Transverse colon (tissue), 4 donors: Measurements from ENCODE around the gene PLEKHA7.
"Not testable (repeated sequence)": the region's sequence is repeated elsewhere in the genome, so short reads cannot be mapped to it uniquely, and the experiment has no call there.

Source experiments
- EP300 ChIP-seq: sonication (generic); formaldehyde crosslinking; IDR thresholded peaks from one replicate; pipeline ENCODE4 v1.6.1; 2017; ENCODE audit warnings: antibody characterized with exemption, low read depth
- POLR2AphosphoS5 ChIP-seq, 3 donors: sonication (generic); formaldehyde crosslinking; IDR thresholded peaks; one replicate each; pipeline ENCODE4 v1.6.1; 2016; ENCODE audit warnings: antibody characterized with exemption in 3 of 3
- TF ChIP-seq, protein P1 (sequence below), 5 experiments: fragments of 200-600 bp in 3 of 5; fragments of 450-650 bp in 2 of 5; sonication (generic) in 3 of 5; IDR thresholded peaks; 1 replicate in 2 of 5; 2 replicates in 3 of 5; pipeline ENCODE4 v1.5.1; 2016 to 2017; ENCODE audit warnings: antibody characterized with exemption in 5 of 5, inconsistent platforms in 3 of 5, mild to moderate bottlenecking in 2 of 5, moderate library complexity in 1 of 5

GRCh38 chr11:17034027-17034426 lies 19.8 kb upstream of the PLEKHA7 start:
- TF ChIP-seq EP300; POLR2AphosphoS5 (IDR thresholded peaks at IDR 0.05): not testable (repeated sequence)
- TF ChIP-seq, protein P1, sequence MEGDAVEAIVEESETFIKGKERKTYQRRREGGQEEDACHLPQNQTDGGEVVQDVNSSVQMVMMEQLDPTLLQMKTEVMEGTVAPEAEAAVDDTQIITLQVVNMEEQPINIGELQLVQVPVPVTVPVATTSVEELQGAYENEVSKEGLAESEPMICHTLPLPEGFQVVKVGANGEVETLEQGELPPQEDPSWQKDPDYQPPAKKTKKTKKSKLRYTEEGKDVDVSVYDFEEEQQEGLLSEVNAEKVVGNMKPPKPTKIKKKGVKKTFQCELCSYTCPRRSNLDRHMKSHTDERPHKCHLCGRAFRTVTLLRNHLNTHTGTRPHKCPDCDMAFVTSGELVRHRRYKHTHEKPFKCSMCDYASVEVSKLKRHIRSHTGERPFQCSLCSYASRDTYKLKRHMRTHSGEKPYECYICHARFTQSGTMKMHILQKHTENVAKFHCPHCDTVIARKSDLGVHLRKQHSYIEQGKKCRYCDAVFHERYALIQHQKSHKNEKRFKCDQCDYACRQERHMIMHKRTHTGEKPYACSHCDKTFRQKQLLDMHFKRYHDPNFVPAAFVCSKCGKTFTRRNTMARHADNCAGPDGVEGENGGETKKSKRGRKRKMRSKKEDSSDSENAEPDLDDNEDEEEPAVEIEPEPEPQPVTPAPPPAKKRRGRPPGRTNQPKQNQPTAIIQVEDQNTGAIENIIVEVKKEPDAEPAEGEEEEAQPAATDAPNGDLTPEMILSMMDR (IDR thresholded peaks at IDR 0.05) = not testable (repeated sequence)
